HG03064 (cell line): ENCODE results near the gene ZNF524.
"Not testable (repeated sequence)": the region's sequence is repeated elsewhere in the genome, so short reads cannot be mapped to it uniquely, and the experiment has no call there.

ENCODE experiments used
- ATAC-seq: cut with Tn5 transposase; IDR thresholded peaks from one replicate; pipeline ENCODE4 v1.9.1; 2021; ENCODE audit warnings: low read depth; ENCODE audit not compliant: unreplicated experiment

The ZNF524 gene

GRCh38 chr19:55581145-55581822 lies 18.8 kb upstream of the ZNF524 start:
- ATAC-seq, result no peak

- no peak for ATAC-seq
Measured at GRCh38 chr19:55581823-55582223, 18.3 kb upstream of the ZNF524 start.

DNA sequence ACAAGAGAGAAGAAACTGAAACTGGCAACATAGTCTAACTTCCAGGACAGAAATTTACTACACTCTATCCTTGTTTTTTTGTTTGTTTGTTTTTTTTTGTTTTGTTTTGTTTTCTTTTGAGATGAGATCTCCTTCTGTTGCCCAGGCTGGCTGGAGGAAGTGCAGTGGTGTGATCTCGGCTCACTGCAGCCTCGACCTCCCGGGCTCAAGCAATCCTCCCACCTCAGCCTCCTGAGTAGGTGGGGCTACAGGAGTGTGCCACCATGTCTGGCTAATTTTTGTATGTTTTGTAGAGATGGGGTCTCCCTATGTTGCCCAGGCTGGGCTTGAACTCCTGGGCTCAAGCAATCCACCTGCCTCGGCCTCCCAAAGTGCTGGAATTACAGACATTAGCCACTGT lies 17.8 kb upstream of the ZNF524 start:
- not testable (repeated sequence) for ATAC-seq

DNA sequence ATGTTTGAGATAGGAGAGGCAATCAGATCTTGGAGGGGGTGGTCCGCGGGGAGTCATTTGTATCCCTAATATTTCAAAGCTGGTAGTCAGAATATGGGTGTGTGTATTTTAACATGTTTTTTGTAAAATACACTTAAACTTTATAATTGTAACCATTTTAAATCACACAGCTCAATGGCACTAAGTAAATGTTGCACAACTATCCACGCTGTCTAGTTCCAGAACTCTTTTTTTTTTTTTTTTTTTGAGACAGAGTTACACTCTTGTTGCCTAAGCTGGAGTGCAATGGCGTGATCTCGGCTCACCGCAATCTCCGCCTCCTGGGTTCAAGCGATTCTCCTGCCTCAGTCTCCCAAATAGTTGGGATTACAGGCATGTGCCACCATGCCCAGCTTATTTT lies 16.2 kb upstream of the ZNF524 start:
- not testable (repeated sequence) for ATAC-seq

DNA sequence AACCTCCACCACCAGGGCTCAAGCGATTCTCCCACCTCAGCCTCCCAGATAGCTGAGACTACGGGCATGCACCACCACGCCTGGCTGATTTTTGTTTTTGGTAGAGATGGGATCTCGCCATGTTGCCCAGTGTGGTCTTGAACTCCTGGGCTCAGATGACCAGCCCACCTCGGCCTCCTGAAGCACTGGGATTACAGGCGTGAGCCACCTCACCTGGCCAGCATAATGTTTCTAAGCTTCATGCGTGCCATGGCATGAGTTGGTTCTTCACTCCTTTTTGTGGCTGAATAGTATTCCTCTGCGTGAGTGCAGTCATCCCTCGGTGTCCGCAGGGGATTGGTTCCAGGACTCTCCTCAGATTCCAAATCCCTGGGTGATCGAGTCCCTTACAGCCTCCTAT lies 15.2 kb upstream of the ZNF524 start:
- ATAC-seq, result no peak

DNA sequence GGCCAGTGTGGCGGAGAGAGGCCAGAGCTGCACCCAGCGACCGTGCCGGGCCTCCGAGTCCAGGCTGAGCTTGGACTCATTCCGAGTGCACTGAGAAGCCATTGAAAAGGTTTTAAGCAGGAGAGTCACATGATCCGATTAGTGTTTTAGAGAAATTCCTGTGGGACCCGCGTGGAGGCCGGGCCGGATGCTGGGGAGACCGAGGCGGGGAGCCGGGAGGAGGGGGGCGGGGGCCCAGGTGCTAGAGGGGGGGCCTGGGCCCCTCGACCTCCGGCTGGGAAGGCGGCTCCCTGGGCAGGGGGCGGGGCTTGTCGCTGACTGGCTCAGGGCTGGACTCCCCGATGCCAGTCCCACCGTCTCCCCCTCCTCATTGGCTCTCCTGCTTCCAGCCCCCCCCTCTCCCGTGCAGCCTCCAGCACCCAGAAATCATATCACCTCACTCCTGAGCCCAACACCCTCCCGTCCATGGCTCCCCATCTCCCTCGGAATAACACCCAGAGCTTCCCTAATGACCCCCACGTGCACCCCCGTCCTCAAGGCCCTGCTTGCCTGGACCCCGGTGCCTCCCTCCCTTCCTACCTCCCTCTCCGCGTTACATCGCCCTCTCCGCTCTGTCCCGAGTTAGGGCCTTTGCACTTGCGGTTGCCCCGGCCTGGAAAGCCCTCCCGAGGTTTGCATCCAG lies 14.3 kb upstream of the ZNF524 start:
- ATAC-seq, result no peak

- ATAC-seq, result peak; percentile 80
Measured at GRCh38 chr19:55586976-55587668, 13.0 kb upstream of the ZNF524 start.

DNA sequence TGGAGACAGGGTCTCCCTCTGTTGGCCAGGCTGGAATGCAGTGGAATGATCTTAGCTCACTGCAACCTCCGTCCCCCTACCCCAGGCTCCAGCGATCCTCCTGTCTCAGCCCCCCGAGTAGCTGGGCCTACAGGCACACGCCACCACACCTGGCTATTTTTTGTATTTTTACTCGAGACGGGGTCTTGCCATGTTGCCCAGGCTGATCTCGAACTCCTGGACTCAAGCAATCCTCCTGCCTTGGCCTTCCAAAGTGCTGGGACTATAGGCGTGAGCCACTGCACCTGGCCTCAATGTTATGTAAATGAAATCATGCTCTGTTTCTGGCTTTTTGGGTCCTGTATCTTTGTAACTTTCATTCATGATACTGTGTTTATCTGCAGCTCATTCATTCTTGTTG lies 11.3 kb upstream of the ZNF524 start:
- ATAC-seq, result no peak

DNA sequence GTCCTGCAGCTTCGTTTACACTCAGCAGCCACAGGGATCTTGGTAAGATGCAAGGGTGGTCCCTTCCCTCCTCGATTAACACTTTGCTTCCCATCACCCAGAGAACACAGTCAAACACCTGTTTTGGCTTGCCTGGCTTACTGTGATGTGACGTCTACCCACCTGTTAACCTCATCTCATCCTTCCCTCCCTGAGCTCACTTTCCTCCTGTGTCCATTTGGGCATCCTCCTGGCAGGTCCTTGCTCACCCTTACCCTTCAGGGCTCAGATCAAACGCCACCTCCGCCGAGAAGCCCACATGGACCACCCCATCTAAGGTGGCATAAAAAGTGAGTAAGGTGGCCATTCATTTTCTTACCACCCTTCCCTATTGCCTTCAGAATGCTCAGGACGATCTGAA lies 10.0 kb upstream of the ZNF524 start:
- ATAC-seq, result no peak

DNA sequence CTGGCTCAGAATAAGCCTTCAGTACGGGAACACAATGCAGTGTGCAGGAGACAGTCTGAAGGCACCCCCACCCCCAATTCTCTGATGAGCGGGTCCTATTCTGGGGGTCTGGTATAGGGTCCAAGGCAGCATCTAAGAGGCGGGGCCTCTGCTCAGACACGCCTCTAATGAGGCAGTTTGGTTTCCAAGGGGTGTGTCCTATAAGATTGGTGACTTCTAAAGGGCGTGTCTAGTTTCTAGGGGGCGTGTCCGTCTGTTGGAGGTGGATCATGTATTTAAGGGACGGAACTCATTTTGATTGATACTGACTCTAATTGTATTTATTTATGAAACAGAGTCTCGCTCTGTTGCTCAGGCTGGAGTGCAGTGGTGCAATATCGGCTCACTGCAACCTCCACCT lies 9.5 kb upstream of the ZNF524 start:
- no peak for ATAC-seq

GRCh38 chr19:55591555-55591954 lies 8.5 kb upstream of the ZNF524 start:
- ATAC-seq, result no peak

DNA sequence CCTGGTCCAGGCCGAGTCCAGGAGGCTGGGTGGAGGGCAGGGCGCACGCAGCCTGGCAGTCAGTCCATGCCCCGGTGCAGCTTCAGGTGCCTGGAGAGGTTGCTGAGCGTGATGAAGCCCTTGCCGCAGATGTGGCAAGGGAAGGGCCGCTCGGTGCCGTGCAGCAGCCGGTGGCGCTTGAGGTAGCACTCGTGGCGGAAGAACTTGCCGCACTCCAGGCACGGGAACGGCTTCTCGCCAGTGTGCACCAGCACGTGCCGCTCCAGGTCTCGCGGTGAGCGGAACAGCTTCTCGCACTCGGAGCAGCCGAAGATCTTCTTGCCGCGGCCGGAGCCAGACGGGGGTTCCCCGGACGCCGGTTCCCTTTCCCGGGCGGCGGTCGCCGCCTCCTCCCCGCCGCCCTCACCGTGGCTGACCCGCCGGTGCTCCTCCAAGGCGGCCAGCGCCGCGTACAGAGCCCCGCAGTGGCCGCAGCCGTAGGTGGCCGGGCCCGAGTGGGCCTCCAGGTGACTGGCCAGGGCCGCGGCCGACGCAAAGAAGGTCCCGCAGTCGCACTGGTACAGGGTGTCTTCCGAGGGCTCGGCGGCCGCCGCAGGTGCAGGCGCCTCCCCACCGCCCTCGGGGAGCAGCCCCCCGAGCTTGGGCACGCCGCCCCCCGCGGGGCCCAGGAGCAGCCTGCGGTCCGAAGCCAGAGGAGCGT lies 7.5 kb upstream of the ZNF524 start:
- ATAC-seq, result no peak

- no peak for ATAC-seq
Measured at GRCh38 chr19:55593096-55593772, 6.9 kb upstream of the ZNF524 start.

DNA sequence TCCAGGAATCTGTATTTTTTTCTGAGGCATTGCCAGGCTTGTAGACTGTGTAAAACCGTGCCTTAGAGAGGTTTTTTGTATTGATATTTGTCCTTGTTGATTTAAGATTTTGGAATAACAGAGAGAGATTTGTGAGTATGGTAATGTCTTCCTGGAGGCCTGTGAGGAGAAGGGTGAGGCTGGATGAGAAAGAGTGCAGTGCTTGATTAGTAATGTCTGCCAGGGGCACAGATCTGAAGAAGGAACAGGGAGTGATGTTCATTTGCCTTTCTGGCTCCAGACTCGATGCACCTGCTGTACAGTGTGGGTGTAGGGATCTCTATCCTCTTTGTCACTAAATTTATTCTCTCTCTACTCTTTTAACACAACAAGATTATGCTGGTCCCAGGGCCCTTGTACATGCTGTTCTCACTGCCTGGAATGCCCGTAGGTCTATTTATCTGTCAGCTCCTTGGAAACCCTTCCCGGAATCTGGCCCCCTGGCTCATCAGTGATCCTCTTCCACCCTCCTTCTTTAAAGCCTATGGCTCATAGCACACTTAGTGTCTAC lies 5.0 kb upstream of the ZNF524 start:
- no peak for ATAC-seq

DNA sequence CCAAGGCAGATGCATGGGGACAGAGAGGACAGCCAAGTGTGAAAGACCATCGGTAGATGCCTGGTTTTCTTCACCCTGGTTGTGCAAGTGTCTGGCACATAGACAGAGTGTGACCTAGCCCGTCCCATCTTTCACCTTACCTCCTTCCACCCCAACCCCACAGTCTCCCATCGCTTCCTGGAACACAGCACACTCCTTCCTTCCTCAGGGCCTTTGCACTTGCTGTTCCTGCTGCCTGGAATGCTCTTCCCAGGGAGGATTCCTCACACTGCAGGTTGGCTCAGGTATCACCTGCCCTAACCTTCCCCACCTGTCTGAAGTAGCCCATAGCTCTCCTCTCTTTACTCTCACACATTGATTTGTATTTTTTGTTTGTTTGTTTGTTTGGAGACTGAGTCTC lies 3.8 kb upstream of the ZNF524 start:
- no peak for ATAC-seq

DNA sequence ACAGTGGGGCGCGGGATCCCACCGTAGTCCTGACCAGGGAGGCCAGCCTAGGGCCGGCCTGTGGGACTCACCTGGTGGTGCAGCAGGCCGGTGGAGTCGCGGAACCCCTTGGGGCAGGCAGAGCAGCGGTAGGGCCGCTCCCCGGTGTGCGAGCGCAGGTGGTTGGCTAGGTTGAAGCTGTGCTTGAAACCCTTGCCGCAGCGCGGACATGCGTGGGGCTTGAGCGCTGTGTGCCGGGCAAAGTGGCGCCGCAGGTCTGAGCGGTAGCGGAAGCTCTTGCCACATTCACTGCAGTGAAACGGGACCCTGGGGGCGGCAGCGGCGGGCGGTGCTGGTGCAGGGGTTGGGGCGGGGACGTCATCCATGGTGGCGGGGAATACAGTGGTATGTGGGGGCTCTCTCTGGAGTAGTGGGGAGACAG lies 2.6 kb upstream of the ZNF524 start:
- ATAC-seq, result no peak

GRCh38 chr19:55598034-55598433 lies 2.1 kb upstream of the ZNF524 start:
- no peak for ATAC-seq

DNA sequence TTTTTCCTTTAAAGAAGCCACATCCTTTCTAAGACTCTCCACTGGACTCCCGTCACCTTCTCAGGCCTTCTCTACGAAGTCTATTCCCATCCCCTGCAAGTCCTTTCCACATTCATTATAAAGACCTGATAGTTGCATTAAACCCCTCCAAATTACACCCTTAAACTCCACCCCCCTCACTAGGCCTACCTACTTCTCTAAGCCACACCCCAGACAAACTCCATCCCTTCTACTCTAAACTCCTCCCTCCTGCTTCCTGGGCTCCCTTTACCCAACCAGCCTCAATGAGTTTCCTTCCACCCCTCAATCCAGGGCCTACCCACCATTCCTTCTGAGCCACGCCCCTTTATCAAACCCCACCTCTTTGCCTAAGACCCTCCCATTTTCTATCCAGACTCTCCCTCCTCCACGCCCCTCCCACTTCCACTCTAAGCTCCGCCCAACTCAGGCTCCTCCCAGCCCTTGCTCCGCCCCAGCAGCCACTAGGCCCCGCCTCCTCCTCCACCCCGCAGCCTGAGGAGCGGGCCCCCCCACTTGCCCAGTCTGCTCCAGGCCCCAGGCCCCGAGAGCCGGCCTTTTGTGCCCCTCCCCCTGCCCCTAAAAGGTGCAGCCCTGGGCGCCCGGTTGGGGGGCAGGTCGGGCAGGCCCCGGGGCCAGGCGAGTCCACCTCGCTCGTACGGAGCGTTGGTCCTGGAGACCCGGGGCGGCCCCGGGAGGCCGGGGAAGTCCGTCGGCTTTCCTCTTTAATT lies 1.2 kb upstream of the ZNF524 start:
- ATAC-seq, result peak; percentile 28

DNA sequence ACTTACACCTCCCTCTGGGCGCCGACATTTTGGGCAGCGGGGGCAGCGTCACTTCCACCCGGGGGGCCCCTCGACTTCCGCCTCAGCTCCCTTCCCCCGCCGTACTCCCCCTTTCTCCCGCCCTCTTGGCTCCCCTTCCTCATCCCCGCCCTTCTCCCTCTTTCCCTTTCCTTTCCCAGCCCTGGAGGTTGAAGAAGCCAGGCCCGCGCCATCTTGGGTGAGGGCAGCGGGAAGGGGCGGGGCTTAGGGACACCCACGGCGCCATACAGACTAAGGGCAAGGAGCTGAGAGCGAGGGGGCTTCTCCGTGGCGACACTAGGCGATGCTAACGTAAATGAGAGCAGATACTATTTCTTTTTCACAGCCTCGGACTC lies 633 bp upstream of the ZNF524 start, which contains the start of gene FIZ1:
Gene FIZ1, minus strand, starts transcription at position 50 of the 374 bp plus-strand sequence. CDS start 1,652 bp downstream, outside the sequence.
- ATAC-seq, result peak; percentile 44

DNA sequence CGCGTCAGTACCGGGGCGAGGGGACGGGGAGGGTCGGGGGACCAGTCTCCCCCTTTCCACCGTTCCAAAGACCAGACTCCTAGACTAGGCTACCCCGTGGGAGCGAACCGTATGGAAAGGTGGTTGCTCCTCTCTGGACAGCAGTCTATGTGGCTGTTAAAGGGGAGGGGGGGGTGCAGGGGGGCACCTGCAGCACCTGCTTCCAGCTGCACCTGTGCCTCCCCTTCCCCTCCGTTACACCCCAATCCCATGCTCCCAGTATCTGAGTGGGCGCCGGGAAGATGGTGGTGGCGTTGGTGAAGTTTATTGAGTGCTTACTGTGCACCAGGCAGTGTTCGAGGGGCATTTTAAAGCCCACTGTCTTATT lies 557 bp downstream of the ZNF524 start:
- ATAC-seq, result no peak
